ENCODE results near the gene SMYD1.

DNA sequence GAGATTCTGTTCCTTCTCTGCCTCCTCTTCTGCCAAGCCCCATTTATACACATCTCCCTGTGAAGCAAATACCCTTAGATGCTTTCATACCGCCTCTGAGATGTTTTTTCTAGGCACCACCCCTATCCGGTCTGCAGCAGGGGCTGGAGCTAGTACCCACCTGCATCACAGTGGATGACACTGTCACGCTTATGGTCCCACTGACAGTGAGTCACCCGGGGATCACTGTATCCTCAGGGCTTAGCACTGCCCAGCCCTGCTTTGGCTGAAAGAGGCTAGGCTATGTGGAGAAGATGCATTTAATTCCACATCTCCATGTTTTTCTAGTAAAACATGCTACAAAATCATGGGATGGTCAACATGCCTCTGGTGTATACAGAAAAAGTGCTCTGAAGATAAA, 50.3 kb downstream of the SMYD1 start:
- TF ChIP-seq, protein P1, sequence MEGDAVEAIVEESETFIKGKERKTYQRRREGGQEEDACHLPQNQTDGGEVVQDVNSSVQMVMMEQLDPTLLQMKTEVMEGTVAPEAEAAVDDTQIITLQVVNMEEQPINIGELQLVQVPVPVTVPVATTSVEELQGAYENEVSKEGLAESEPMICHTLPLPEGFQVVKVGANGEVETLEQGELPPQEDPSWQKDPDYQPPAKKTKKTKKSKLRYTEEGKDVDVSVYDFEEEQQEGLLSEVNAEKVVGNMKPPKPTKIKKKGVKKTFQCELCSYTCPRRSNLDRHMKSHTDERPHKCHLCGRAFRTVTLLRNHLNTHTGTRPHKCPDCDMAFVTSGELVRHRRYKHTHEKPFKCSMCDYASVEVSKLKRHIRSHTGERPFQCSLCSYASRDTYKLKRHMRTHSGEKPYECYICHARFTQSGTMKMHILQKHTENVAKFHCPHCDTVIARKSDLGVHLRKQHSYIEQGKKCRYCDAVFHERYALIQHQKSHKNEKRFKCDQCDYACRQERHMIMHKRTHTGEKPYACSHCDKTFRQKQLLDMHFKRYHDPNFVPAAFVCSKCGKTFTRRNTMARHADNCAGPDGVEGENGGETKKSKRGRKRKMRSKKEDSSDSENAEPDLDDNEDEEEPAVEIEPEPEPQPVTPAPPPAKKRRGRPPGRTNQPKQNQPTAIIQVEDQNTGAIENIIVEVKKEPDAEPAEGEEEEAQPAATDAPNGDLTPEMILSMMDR (IDR thresholded peaks at IDR 0.05), result no peak
- no peak for TF ChIP-seq EZH2 (IDR thresholded peaks at IDR 0.05; ENCODE audit: borderline replicate concordance, insufficient read depth, low read depth, low read length, poor library complexity, severe bottlenecking)

All from B cell (primary cell).